Endothelial cell of umbilical vein (primary cell): ENCODE data around the gene IGFBP1.

Source experiments
- EZH2 ChIP-seq: IDR thresholded peaks from 2 replicates; pipeline ENCODE4 v1.6.1; 2012; ENCODE audit warnings: borderline replicate concordance, low read depth, mild to moderate bottlenecking, moderate library complexity, low read length, inconsistent platforms; ENCODE audit not compliant: severe bottlenecking
- POLR2A ChIP-seq: IDR thresholded peaks from 2 replicates; pipeline ENCODE4 v1.6.1; 2012; ENCODE audit warnings: low read depth, mild to moderate bottlenecking, control low read depth, low read length

DNA sequence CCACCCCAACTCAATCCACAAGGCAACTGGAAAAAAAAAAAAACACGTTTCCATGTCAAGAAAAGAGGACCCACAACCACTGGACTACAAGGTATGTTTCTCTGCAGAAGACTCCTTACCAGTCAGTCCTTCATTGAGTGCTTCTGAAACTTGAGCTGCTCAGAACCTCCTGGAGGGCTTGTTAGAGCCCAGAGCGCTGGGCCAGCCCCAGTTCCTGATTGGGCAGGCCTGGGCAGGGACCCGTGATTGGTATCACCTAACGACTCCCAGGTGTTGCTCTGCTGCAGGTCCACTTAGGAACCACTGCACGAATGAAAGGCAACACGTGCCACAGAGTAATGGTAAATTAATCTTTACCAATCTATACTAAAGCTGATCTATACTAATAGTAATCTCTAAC lies 14.9 kb upstream of the IGFBP1 start:
- TF ChIP-seq EZH2 (no peak), POLR2A (no peak)
